T-helper 2 cell treated with Interferon-gamma antibody and Interleukin-4, amounts not matched to agents 5 μg/mL and 100 μg/mL, for 36 hours (primary cell): Measurements from ENCODE around the gene FAM114A1.
A peak's percentile ranks its signal among the peaks of the same experiment; 100 is the strongest.
"Not testable (repeated sequence)": the region's sequence is repeated elsewhere in the genome, so short reads cannot be mapped to it uniquely, and the experiment has no call there.

Experiments used
- DNase-seq: peaks from one replicate; pipeline ENCODE4 v3.0.0; 2021; ENCODE audit warnings: low spot score
- H3K27ac Mint-ChIP-seq: one replicate; pipeline ENCODE4 v1.8.0; 2021; ENCODE audit warnings: mild to moderate bottlenecking, mixed read lengths
- H3K27me3 Mint-ChIP-seq: one replicate; pipeline ENCODE4 v1.8.0; 2021; ENCODE audit warnings: low read depth, mixed read lengths
- H3K36me3 Mint-ChIP-seq: one replicate; pipeline ENCODE4 v1.8.0; 2021; ENCODE audit warnings: low read depth, mixed read lengths
- H3K4me1 Mint-ChIP-seq: one replicate; pipeline ENCODE4 v1.8.0; 2021; ENCODE audit warnings: low read depth, mixed read lengths
- H3K4me3 Mint-ChIP-seq: one replicate; pipeline ENCODE4 v1.8.0; 2022; ENCODE audit warnings: mild to moderate bottlenecking, moderate library complexity, mixed read lengths
- H3K9me3 Mint-ChIP-seq: one replicate; pipeline ENCODE4 v1.8.0; 2021; ENCODE audit warnings: mixed read lengths

The FAM114A1 gene

GRCh38 chr4:38902221-38902620 lies 34.6 kb downstream of the FAM114A1 start:
- Mint-ChIP-seq H3K4me3 (no peak overlapping the region), H3K4me1 (peaks cover 10% of the 10 kb centered on the region), H3K36me3 (no peaks in the 10 kb centered on the region), H3K27ac (no peak overlapping the region), H3K9me3 (no peaks in the 10 kb centered on the region), H3K27me3 (peaks cover 7% of the 10 kb centered on the region)
- no peak for DNase-seq

GRCh38 chr4:38902695-38903094 lies 35.1 kb downstream of the FAM114A1 start:
- no peak overlapping the region for H3K27ac Mint-ChIP-seq
- peaks cover 7% of the 10 kb centered on the region for H3K27me3 Mint-ChIP-seq
- H3K4me3 Mint-ChIP-seq = no peak overlapping the region
- H3K4me1 Mint-ChIP-seq = peaks cover 10% of the 10 kb centered on the region
- H3K9me3 Mint-ChIP-seq = no peaks in the 10 kb centered on the region
- no peaks in the 10 kb centered on the region for H3K36me3 Mint-ChIP-seq
- no peak for DNase-seq

DNA sequence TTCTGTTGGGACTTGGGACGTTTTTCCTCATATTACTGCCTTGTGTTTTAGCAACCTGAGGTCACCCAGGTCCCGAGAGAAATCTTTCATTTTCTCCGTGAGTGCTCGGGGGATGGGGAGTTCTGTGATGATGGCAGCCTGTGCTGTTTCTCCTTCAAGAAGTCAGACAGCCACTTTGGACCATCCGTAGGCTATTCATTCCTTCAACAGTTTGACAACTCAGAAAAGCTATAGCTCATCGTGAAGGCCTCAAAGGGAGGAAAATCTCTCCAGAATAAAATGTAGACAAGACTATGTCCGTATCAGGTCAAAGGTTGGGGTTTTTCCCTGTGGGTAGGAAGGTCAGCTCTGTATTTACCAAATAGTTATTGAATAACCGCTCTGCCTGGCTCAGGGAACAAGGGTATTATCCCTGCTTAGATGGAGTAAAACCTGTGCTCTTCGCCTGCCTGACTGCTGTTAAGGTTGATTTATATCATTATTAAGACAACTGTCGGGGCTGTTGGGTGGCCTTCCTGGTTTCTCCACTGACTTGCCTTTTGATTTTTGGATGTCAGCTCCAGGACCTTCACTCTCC lies 36.6 kb downstream of the FAM114A1 start:
- Mint-ChIP-seq H3K4me1 (peaks cover 10% of the 10 kb centered on the region), H3K9me3 (no peaks in the 10 kb centered on the region), H3K27ac (no peak overlapping the region), H3K27me3 (peaks cover 7% of the 10 kb centered on the region), H3K4me3 (no peak overlapping the region), H3K36me3 (no peaks in the 10 kb centered on the region)
- no peak for DNase-seq

- Mint-ChIP-seq H3K9me3 (no peaks in the 10 kb centered on the region), H3K27me3 (peaks cover 7% of the 10 kb centered on the region), H3K27ac (no peak overlapping the region), H3K4me1 (peaks cover 10% of the 10 kb centered on the region), H3K36me3 (no peaks in the 10 kb centered on the region), H3K4me3 (no peak overlapping the region)
- DNase-seq = no peak
Observed at GRCh38 chr4:38904682-38905081, 37.1 kb downstream of the FAM114A1 start.

DNA sequence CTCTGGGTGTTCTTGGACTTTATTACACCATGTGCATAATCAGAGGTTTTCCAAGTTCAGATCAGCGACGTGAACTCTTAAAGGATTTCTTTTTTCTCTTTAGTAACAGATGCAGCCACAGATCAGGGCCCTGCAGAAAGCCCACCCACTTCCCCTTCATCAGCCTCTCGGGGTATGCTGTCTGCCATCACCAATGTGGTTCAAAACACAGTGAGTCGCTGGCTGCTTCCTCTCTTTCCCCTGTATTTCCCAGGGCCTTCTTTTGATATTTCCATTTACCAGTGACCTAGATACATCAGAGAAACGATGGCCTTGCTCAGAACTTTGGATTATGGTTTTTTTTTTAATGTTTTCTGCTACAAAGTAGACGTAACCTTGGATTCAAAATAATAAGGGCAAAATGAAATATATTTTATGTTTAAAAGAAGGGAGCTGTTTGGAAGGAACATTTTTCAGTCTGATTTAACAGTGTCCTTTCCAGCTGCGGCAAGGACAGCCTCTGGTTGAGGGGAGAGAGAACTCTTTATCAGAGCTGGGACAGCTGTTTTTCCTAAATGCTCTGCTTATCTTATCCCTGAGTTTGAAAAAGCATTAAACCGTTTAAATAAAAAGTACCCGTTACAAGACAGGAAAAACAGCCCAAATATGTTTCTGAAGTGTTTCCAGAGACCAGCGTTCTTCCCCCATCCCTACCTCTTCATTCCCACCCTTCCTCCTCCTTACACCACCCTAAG lies 38.2 kb downstream of the FAM114A1 start:
- Mint-ChIP-seq H3K27me3 (peaks cover 2% of the 10 kb centered on the region), H3K9me3 (no peaks in the 10 kb centered on the region), H3K4me3 (no peak overlapping the region), H3K4me1 (peaks cover 10% of the 10 kb centered on the region), H3K27ac (no peak overlapping the region), H3K36me3 (no peaks in the 10 kb centered on the region)
- DNase-seq = no peak

GRCh38 chr4:38907696-38908270 lies 40.2 kb downstream of the FAM114A1 start:
- no peak for DNase-seq
- Mint-ChIP-seq H3K27ac (no peak overlapping the region), H3K9me3 (no peaks in the 10 kb centered on the region), H3K36me3 (no peaks in the 10 kb centered on the region), H3K4me1 (peaks cover 10% of the 10 kb centered on the region), H3K4me3 (no peak overlapping the region), H3K27me3 (no peaks in the 10 kb centered on the region)

DNA sequence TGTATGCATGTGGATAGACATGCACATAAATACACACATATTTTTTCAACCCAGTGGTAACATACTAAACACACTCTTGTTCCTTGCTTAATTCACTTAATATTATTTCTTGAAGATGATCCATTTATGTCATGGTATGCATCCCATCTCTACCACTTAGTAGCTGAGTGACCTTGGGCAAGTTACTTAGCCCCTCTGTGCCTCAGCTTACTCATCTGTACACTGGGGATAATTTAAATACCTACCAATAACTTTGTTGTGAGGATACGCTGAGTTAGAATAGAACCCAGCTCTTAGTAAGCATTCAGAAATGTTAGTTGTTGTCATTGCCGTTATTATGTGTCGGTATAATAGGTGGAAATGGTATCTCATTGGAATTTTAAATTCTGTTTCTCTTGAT lies 41.4 kb downstream of the FAM114A1 start:
- no peaks in the 10 kb centered on the region for H3K36me3 Mint-ChIP-seq
- H3K27me3 Mint-ChIP-seq = no peaks in the 10 kb centered on the region
- H3K4me3 Mint-ChIP-seq = no peak overlapping the region
- no peak for DNase-seq
- H3K27ac Mint-ChIP-seq = no peak overlapping the region
- peaks cover 6% of the 10 kb centered on the region for H3K4me1 Mint-ChIP-seq
- no peaks in the 10 kb centered on the region for H3K9me3 Mint-ChIP-seq

DNA sequence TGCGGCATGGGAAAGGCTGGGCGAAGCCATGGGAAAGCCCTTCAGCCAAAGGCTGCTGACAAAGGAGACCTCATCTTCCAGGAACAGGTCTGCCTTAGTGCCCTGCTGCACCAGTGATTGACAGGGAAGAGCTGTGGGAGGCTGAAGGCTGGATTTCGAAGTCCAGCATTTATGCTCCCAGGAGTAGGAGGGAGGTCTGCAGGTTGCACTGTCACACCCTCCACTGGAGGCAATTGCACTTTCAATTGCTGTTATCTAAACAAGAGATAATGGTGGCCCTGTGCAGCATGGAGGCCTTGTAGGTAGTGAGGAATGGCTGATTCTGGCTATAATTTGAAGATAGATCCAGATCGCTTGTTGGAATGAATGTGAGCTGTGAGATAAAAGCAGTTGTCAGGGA lies 43.7 kb downstream of the FAM114A1 start:
- Mint-ChIP-seq H3K27ac (no peak overlapping the region), H3K4me1 (peaks cover 13% of the 10 kb centered on the region), H3K4me3 (no peak overlapping the region), H3K27me3 (no peaks in the 10 kb centered on the region), H3K36me3 (no peaks in the 10 kb centered on the region), H3K9me3 (no peaks in the 10 kb centered on the region)
- no peak for DNase-seq

DNA sequence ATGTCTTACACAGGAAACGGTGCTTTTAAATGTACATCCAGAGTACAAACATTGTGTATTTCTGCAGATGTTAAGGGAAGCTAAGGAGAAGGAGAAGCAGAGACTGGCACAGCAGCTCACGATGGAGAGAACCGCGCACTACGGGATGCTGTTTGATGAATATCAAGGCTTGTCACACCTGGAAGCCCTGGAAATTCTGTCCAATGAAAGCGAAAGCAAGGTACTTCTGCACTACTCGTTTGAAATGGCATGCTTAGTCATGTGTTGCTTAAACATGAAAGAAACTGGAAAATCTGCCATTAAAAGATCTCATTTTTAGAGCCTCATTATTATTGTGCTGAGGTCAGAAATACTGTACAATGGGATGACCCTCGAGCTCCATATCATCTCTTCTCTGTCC lies 47.2 kb downstream of the FAM114A1 start:
- Mint-ChIP-seq H3K4me1 (peaks cover 13% of the 10 kb centered on the region), H3K27ac (peak overlapping the region; percentile 81), H3K36me3 (no peaks in the 10 kb centered on the region), H3K27me3 (no peaks in the 10 kb centered on the region), H3K4me3 (peak overlapping the region; percentile 70), H3K9me3 (no peaks in the 10 kb centered on the region)
- DNase-seq = no peak

- not testable (repeated sequence) for H3K27ac Mint-ChIP-seq, H3K4me3 Mint-ChIP-seq, H3K9me3 Mint-ChIP-seq, DNase-seq, H3K27me3 Mint-ChIP-seq, H3K36me3 Mint-ChIP-seq
- peaks cover 18% of the 10 kb centered on the region for H3K4me1 Mint-ChIP-seq
Observed at GRCh38 chr4:38916267-38916666, 48.7 kb downstream of the FAM114A1 start.

GRCh38 chr4:38917481-38918025 lies 49.9 kb downstream of the FAM114A1 start:
- H3K9me3 Mint-ChIP-seq = no peaks in the 10 kb centered on the region
- no peaks in the 10 kb centered on the region for H3K27me3 Mint-ChIP-seq
- no peaks in the 10 kb centered on the region for H3K36me3 Mint-ChIP-seq
- no peak for DNase-seq
- H3K4me1 Mint-ChIP-seq = peaks cover 18% of the 10 kb centered on the region
- no peak overlapping the region for H3K27ac Mint-ChIP-seq
- no peak overlapping the region for H3K4me3 Mint-ChIP-seq

DNA sequence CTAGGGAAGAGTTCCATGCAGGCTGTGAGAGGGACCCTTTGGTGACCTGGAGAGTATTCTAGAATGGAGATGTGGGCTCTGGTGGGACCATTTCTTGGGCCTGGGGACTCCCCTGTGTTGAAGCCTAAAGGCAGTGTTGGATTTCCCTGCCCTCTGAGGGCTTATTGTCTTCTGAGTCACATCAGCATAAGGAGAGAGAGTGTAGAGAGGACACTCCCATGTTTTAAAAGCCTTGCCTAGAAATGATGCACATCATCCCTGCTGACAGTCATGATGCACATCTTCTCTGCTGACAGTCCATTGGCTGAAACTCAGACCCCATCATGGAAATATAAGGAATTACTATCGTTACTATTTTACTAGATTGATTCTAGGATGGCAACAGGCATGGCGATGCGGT lies 51.9 kb downstream of the FAM114A1 start:
- H3K27me3 Mint-ChIP-seq = no peaks in the 10 kb centered on the region
- no peak overlapping the region for H3K4me3 Mint-ChIP-seq
- peaks cover 16% of the 10 kb centered on the region for H3K4me1 Mint-ChIP-seq
- H3K9me3 Mint-ChIP-seq = no peaks in the 10 kb centered on the region
- no peaks in the 10 kb centered on the region for H3K36me3 Mint-ChIP-seq
- H3K27ac Mint-ChIP-seq = no peak overlapping the region
- no peak for DNase-seq

- DNase-seq = no peak
- Mint-ChIP-seq H3K27ac (no peak overlapping the region), H3K4me3 (no peak overlapping the region), H3K9me3 (no peaks in the 10 kb centered on the region), H3K27me3 (no peaks in the 10 kb centered on the region), H3K36me3 (no peaks in the 10 kb centered on the region), H3K4me1 (peaks cover 9% of the 10 kb centered on the region)
Observed at GRCh38 chr4:38920186-38920585, 52.6 kb downstream of the FAM114A1 start.

DNA sequence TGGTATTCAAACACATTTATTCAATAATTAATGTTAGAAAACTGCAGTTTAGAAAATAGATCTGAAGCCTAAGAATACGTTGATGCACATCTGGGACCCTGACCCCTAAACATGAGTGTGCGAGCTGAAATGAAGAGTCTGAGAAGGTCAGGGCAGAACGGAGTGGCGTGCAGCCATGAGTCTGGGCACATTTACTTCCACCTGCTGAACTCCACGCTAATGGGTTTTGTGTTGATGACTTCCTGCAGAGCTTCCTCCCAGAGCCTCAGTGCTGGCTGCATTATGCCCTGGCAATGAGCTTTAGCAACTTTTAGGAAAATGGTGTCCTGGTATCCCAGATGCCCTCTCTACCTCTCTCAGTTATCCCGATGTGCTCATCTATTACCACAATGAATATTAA lies 53.1 kb downstream of the FAM114A1 start:
- Mint-ChIP-seq H3K27me3 (peaks cover 1% of the 10 kb centered on the region), H3K36me3 (no peaks in the 10 kb centered on the region), H3K4me1 (peaks cover 5% of the 10 kb centered on the region), H3K27ac (no peak overlapping the region), H3K4me3 (no peak overlapping the region), H3K9me3 (no peaks in the 10 kb centered on the region)
- DNase-seq = no peak
